Suprapubic skin (tissue), 3 donors: ENCODE measurements around the gene SERPIND1.

Experiments
- EP300 ChIP-seq: sonication (generic); formaldehyde crosslinking; IDR thresholded peaks from one replicate; pipeline ENCODE4 v1.6.1; 2017; ENCODE audit warnings: antibody characterized with exemption
- POLR2A ChIP-seq, 2 donors: fragments of 450-650 bp; IDR thresholded peaks; one replicate each; pipeline ENCODE4 v1.6.1; 2017; ENCODE audit warnings: antibody characterized with exemption in 2 of 2, mild to moderate bottlenecking in 2 of 2, moderate library complexity in 2 of 2
- TF ChIP-seq, protein P1 (sequence below), 2 donors: fragments of 200-600 bp in 1 of 2; fragments of 450-650 bp in 1 of 2; sonication (generic) in 1 of 2; IDR thresholded peaks; one replicate each; pipeline ENCODE4 v1.5.1; 2016 to 2019; ENCODE audit warnings: antibody characterized with exemption in 2 of 2, mild to moderate bottlenecking in 1 of 2, moderate library complexity in 1 of 2

DNA sequence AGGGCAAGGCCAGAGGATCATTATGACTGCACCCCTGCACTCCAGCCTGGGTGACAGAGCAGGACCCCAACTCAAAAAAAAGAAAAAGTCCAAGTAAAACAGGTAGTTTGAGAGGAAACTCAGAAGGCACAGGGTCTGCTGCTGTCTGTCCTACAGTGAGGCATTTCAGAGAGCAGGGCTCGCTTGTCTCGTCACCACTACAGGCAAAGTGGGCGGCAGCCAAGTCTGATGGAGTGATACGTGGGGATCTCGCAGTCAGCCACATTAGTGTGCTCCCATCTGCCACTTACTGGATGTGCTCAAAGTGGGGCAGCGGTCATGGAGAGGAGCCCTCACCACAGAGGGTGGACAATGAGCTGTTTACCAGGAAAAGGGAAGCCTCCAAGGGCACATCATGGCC is 42.6 kb downstream of the SERPIND1 start:
- TF ChIP-seq, protein P1, sequence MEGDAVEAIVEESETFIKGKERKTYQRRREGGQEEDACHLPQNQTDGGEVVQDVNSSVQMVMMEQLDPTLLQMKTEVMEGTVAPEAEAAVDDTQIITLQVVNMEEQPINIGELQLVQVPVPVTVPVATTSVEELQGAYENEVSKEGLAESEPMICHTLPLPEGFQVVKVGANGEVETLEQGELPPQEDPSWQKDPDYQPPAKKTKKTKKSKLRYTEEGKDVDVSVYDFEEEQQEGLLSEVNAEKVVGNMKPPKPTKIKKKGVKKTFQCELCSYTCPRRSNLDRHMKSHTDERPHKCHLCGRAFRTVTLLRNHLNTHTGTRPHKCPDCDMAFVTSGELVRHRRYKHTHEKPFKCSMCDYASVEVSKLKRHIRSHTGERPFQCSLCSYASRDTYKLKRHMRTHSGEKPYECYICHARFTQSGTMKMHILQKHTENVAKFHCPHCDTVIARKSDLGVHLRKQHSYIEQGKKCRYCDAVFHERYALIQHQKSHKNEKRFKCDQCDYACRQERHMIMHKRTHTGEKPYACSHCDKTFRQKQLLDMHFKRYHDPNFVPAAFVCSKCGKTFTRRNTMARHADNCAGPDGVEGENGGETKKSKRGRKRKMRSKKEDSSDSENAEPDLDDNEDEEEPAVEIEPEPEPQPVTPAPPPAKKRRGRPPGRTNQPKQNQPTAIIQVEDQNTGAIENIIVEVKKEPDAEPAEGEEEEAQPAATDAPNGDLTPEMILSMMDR (IDR thresholded peaks at IDR 0.05): no peak
- TF ChIP-seq EP300: no peak
- no peak for TF ChIP-seq POLR2A (IDR thresholded peaks at IDR 0.05)
